Endodermal cell (in vitro differentiated cells): Measurements from ENCODE around the gene BLCAP. TPM values are rescaled to one million over a fixed set of nuclear protein-coding genes. Genes with fewer than 3 reads are reported as not detected.

Source experiments
- DNase-seq: peaks from one replicate; pipeline ENCODE4 v3.0.0-alpha.2; 2017
- H3K27ac ChIP-seq: 2 replicates; pipeline ENCODE4 v1.5.1; 2013; ENCODE audit warnings: mild to moderate bottlenecking, low read depth, low read length, moderate library complexity
- H3K27me3 ChIP-seq: 2 replicates; pipeline ENCODE4 v1.6.1; 2013; ENCODE audit warnings: mild to moderate bottlenecking, low read length, moderate library complexity; ENCODE audit not compliant: insufficient read depth, control insufficient read depth, poor library complexity, severe bottlenecking
- H3K36me3 ChIP-seq: 2 replicates; pipeline ENCODE4 v1.7.0; 2013; ENCODE audit warnings: mild to moderate bottlenecking, low read length, moderate library complexity; ENCODE audit not compliant: control insufficient read depth, insufficient read depth
- H3K4me1 ChIP-seq: one replicate; pipeline ENCODE4 v1.7.0; 2013; ENCODE audit warnings: low read length; ENCODE audit not compliant: control insufficient read depth, insufficient read depth
- H3K4me3 ChIP-seq: 2 replicates; pipeline ENCODE4 v1.5.1; 2013; ENCODE audit warnings: mild to moderate bottlenecking, low read length, moderate library complexity
- H3K9ac ChIP-seq: 2 replicates; pipeline ENCODE4 v1.6.1; 2013; ENCODE audit warnings: mild to moderate bottlenecking, low read length, moderate library complexity; ENCODE audit not compliant: poor library complexity, severe bottlenecking; ENCODE audit errors: extremely low read depth
- H3K9me3 ChIP-seq: 2 replicates; pipeline ENCODE4 v1.6.1; 2013; ENCODE audit warnings: mild to moderate bottlenecking, low read length, moderate library complexity; ENCODE audit not compliant: control insufficient read depth
- H3K27ac Mint-ChIP-seq: 2 replicates; pipeline ENCODE4 v1.8.0; 2020; ENCODE audit warnings: mixed read lengths
- H3K27me3 Mint-ChIP-seq: 2 replicates; pipeline ENCODE4 v1.8.0; 2021; ENCODE audit warnings: mild to moderate bottlenecking, mixed read lengths; ENCODE audit not compliant: insufficient read depth
- H3K36me3 Mint-ChIP-seq: 2 replicates; pipeline ENCODE4 v1.8.0; 2020; ENCODE audit warnings: low read depth, mixed read lengths
- H3K4me1 Mint-ChIP-seq: 2 replicates; pipeline ENCODE4 v1.8.0; 2020; ENCODE audit warnings: mixed read lengths
- H3K4me3 Mint-ChIP-seq: 2 replicates; pipeline ENCODE4 v1.8.0; 2020; ENCODE audit warnings: mild to moderate bottlenecking, moderate library complexity, mixed read lengths
- H3K9me3 Mint-ChIP-seq: 2 replicates; pipeline ENCODE4 v1.8.0; 2020; ENCODE audit warnings: mild to moderate bottlenecking, mixed read lengths
- CTCF ChIP-seq: fragments of 200-600 bp; sonication (generic); conservative IDR thresholded peaks from 2 replicates; pipeline ENCODE4 v1.5.0; 2021; ENCODE audit warnings: antibody characterized with exemption, mild to moderate bottlenecking
- whole genome bisulfite sequencing, 2 experiments: methylation state at CpG; one replicate each; pipeline versions ENCODE4 v1.1.5 to v1.1.7; 2013; ENCODE audit warnings: missing lambda C conversion rate in 2 of 2, mixed read lengths in 1 of 2; ENCODE audit not compliant: insufficient coverage in 1 of 2, insufficient read length in 1 of 2; 5-methylcytosine and 5-hydroxymethylcytosine counted together
- total RNA-seq, 2 donors: library from RNA; stranded (reverse); fragmentation: NEBNext Ultra II Directional in 1 of 2; extraction: Animal tissue kit (Norgen Biotek cat#: 25700) in 1 of 2; gene quantifications; 2 replicates in 1 of 2; 3 replicates in 1 of 2; pipeline ENCODE4 v1.2.1, GENCODE V29; 2021

The BLCAP gene
- total RNA-seq, 2 donors from 2014 or later: 32.5 to 56.5 TPM

GRCh38 chr20:37501940-37502339, 25.7 kb downstream of the BLCAP start:
- Mint-ChIP-seq H3K36me3 (no peaks in the 10 kb centered on the region), H3K9me3 (no peaks in the 10 kb centered on the region), H3K27ac (no peak overlapping the region), H3K4me3 (no peak overlapping the region), H3K4me1 (no peaks in the 10 kb centered on the region), H3K27me3 (no peaks in the 10 kb centered on the region)
- Histone ChIP-seq H3K9me3 (no peaks in the 10 kb centered on the region), H3K27me3 (no peaks in the 10 kb centered on the region), H3K9ac (no peak overlapping the region), H3K4me3 (no peak overlapping the region), H3K27ac (no peak overlapping the region), H3K36me3 (no peaks in the 10 kb centered on the region), H3K4me1 (no peaks in the 10 kb centered on the region)
- TF ChIP-seq CTCF: peak; percentile 69
- 83% methylated on average over 7 of the region's 7 CpGs for WGBS, 2 experiments
- peak; percentile 81 for DNase-seq

GRCh38 chr20:37500311-37500710, 27.4 kb downstream of the BLCAP start:
- Histone ChIP-seq H3K36me3 (no peaks in the 10 kb centered on the region), H3K27ac (no peak overlapping the region), H3K27me3 (no peaks in the 10 kb centered on the region), H3K9me3 (no peaks in the 10 kb centered on the region), H3K4me3 (no peak overlapping the region), H3K9ac (no peak overlapping the region), H3K4me1 (no peaks in the 10 kb centered on the region)
- peak; percentile 32 for DNase-seq
- no peaks in the 10 kb centered on the region for H3K9me3 Mint-ChIP-seq
- TF ChIP-seq CTCF: no peak
- no peak overlapping the region for H3K27ac Mint-ChIP-seq
- H3K4me1 Mint-ChIP-seq: no peaks in the 10 kb centered on the region
- 90 to 100% methylated on average over 1 to 7 of the region's 7 CpGs for WGBS, 2 experiments
- no peaks in the 10 kb centered on the region for H3K36me3 Mint-ChIP-seq
- no peak overlapping the region for H3K4me3 Mint-ChIP-seq
- no peaks in the 10 kb centered on the region for H3K27me3 Mint-ChIP-seq

- H3K36me3 ChIP-seq: no peaks in the 10 kb centered on the region
- Mint-ChIP-seq H3K9me3 (no peaks in the 10 kb centered on the region), H3K4me1 (no peaks in the 10 kb centered on the region)
These were observed 29.5 kb downstream of the BLCAP start for GRCh38 chr20:37498066-37498665.

More at GRCh38 chr20:37498066-37498665, 29.5 kb downstream of the BLCAP start:
- peak; percentile 1 for DNase-seq
- no peaks in the 10 kb centered on the region for H3K4me1 ChIP-seq
- H3K4me3 ChIP-seq: no peak overlapping the region
- no peaks in the 10 kb centered on the region for H3K27me3 ChIP-seq
- no peak overlapping the region for H3K9ac ChIP-seq
- Mint-ChIP-seq H3K27me3 (no peaks in the 10 kb centered on the region), H3K4me3 (no peak overlapping the region), H3K36me3 (peaks cover 4% of the 10 kb centered on the region), H3K27ac (no peak overlapping the region)
- WGBS, 2 experiments: 80 to 95% methylated on average over 2 of the region's 2 CpGs
- H3K9me3 ChIP-seq: no peaks in the 10 kb centered on the region
- H3K27ac ChIP-seq: no peak overlapping the region
- TF ChIP-seq CTCF: no peak
